GM21360 (cell line): Measurements from ENCODE around the gene HIVEP3.

Source experiments
- ATAC-seq: cut with Tn5 transposase; IDR thresholded peaks from one replicate; pipeline ENCODE4 v1.9.1; 2021; ENCODE audit warnings: mild to moderate bottlenecking, moderate library complexity; ENCODE audit not compliant: unreplicated experiment

The HIVEP3 gene

GRCh38 chr1:41658431-41659158 lies 260.1 kb downstream of the HIVEP3 start:
- no peak for ATAC-seq

- ATAC-seq: no peak
Observed at GRCh38 chr1:41657679-41658295, 260.9 kb downstream of the HIVEP3 start.

GRCh38 chr1:41656825-41657500 lies 261.8 kb downstream of the HIVEP3 start:
- no peak for ATAC-seq

- no peak for ATAC-seq
Observed at GRCh38 chr1:41656068-41656467, 262.7 kb downstream of the HIVEP3 start.

- no peak for ATAC-seq
Observed at GRCh38 chr1:41655632-41656031, 263.1 kb downstream of the HIVEP3 start.

GRCh38 chr1:41653574-41653973 lies 265.1 kb downstream of the HIVEP3 start:
- ATAC-seq: no peak

GRCh38 chr1:41652384-41653265 lies 266.1 kb downstream of the HIVEP3 start:
- no peak for ATAC-seq

GRCh38 chr1:41650028-41650880 lies 268.5 kb downstream of the HIVEP3 start:
- ATAC-seq: no peak

GRCh38 chr1:41649396-41650027 lies 269.2 kb downstream of the HIVEP3 start:
- no peak for ATAC-seq

- ATAC-seq: no peak
Observed at GRCh38 chr1:41648844-41649243, 269.9 kb downstream of the HIVEP3 start.

- ATAC-seq: no peak
Observed at GRCh38 chr1:41648230-41648629, 270.5 kb downstream of the HIVEP3 start.

GRCh38 chr1:41647221-41648135 lies 271.2 kb downstream of the HIVEP3 start:
- no peak for ATAC-seq

GRCh38 chr1:41646186-41646585 lies 272.5 kb downstream of the HIVEP3 start:
- ATAC-seq: no peak

- no peak for ATAC-seq
Observed at GRCh38 chr1:41645062-41645461, 273.7 kb downstream of the HIVEP3 start.

GRCh38 chr1:41642922-41643821 lies 275.6 kb downstream of the HIVEP3 start:
- ATAC-seq: no peak

GRCh38 chr1:41641941-41642527 lies 276.7 kb downstream of the HIVEP3 start:
- ATAC-seq: no peak

- no peak for ATAC-seq
Observed at GRCh38 chr1:41641475-41641814, 277.3 kb downstream of the HIVEP3 start.
